Skeletal muscle satellite cell (primary cell): ENCODE measurements around the gene MFSD8.
"Not testable (repeated sequence)": the region's sequence is repeated elsewhere in the genome, so short reads cannot be mapped to it uniquely, and the experiment has no call there.

Source experiments
- H3K27me3 ChIP-seq: 2 replicates; pipeline ENCODE4 v1.7.0; 2013; ENCODE audit warnings: low read length; ENCODE audit not compliant: control insufficient read depth, insufficient read depth
- H3K36me3 ChIP-seq: 2 replicates; pipeline ENCODE4 v1.7.0; 2013; ENCODE audit warnings: mild to moderate bottlenecking, control low read depth, low read length; ENCODE audit not compliant: insufficient read depth
- H3K4me1 ChIP-seq: 2 replicates; pipeline ENCODE4 v1.7.0; 2013; ENCODE audit warnings: low read length; ENCODE audit not compliant: control insufficient read depth, insufficient read depth
- H3K4me2 ChIP-seq: 2 replicates; pipeline ENCODE4 v1.7.0; 2013; ENCODE audit warnings: mild to moderate bottlenecking, low read length
- H3K4me3 ChIP-seq: 2 replicates; pipeline ENCODE4 v1.7.0; 2013; ENCODE audit warnings: low read length
- H3K9ac ChIP-seq: 2 replicates; pipeline ENCODE4 v1.7.0; 2013; ENCODE audit warnings: mild to moderate bottlenecking, low read depth, low read length, moderate library complexity
- H3K9me3 ChIP-seq: replicated peaks from 2 replicates; pipeline ENCODE4 v1.7.0; 2013; ENCODE audit warnings: mild to moderate bottlenecking, control low read depth, low read length

Gene MFSD8

GRCh38 chr4:127975121-127975770 is 10.3 kb upstream of the MFSD8 start:
- Histone ChIP-seq H3K27me3 (no peaks in the 10 kb centered on the region), H3K36me3 (peaks cover 3% of the 10 kb centered on the region), H3K9ac (no peak overlapping the region), H3K9me3 (no peaks in the 10 kb centered on the region), H3K4me3 (no peak overlapping the region), H3K4me1 (no peaks in the 10 kb centered on the region), H3K4me2 (no peak overlapping the region)

DNA sequence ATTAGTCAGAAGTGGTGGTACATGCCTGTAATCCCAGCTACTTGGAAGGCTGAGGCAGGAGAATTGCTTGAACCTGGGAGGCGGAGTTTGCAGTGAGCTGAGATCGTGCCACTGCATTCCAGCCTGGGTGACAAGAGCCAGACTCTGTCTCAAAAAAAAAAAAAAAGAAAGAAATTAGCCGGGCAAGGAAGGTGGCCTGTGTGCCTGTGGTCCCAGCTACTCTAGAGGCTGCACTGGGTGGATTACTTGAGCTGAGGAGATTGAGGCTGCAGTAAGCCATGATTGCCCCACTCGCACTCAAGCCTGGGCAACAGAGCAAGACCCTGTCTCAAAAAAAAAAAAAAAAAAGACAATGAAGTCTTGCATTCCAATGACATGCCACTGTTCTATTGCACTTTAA is 6.0 kb upstream of the MFSD8 start:
- H3K9ac ChIP-seq, H3K4me2 ChIP-seq, H3K27me3 ChIP-seq: not testable (repeated sequence)

DNA sequence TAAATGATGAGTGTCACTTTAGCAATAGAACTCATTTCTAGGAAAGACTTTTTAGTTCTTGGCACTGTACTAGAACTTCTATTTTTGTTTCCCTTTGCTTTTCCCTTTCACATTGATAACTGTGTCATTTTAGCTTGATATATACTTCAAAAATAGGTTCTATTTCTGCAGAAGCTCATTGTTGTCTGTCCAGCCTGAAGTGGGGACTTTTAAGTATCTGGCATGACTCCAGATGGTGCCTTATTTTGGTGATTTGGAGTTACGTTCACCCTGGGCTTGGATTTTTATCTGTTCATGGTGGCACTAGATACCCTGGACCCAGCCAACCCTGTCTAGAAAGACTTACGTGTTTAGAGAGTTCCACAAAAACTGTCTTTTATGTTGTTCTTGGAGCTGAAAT is 3.6 kb upstream of the MFSD8 start:
- H3K9ac ChIP-seq, result no peak overlapping the region
- no peak overlapping the region for H3K4me3 ChIP-seq
- peaks cover 6% of the 10 kb centered on the region for H3K4me1 ChIP-seq
- H3K36me3 ChIP-seq, result no peaks in the 10 kb centered on the region
- no peak overlapping the region for H3K4me2 ChIP-seq
- no peaks in the 10 kb centered on the region for H3K9me3 ChIP-seq
- H3K27me3 ChIP-seq, result no peaks in the 10 kb centered on the region

More for the DNA sequence above, 6.0 kb upstream of the MFSD8 start:
- not testable (repeated sequence) for H3K36me3 ChIP-seq, H3K4me3 ChIP-seq, H3K4me1 ChIP-seq, H3K9me3 ChIP-seq

GRCh38 chr4:127967141-127967775 is 2.3 kb upstream of the MFSD8 start:
- H3K9ac ChIP-seq, result no peak overlapping the region
- H3K4me1 ChIP-seq, result peaks cover 6% of the 10 kb centered on the region
- H3K27me3 ChIP-seq, result no peaks in the 10 kb centered on the region
- H3K4me2 ChIP-seq, result no peak overlapping the region
- H3K36me3 ChIP-seq, result no peaks in the 10 kb centered on the region
- no peaks in the 10 kb centered on the region for H3K9me3 ChIP-seq
- H3K4me3 ChIP-seq, result no peak overlapping the region

GRCh38 chr4:127965803-127966175 is 816 bp upstream of the MFSD8 start:
- Histone ChIP-seq H3K36me3 (no peaks in the 10 kb centered on the region), H3K4me2 (peak overlapping the region; percentile 92), H3K4me3 (peak overlapping the region; percentile 98), H3K9me3 (no peaks in the 10 kb centered on the region), H3K9ac (peak overlapping the region; percentile 95), H3K4me1 (peaks cover 6% of the 10 kb centered on the region), H3K27me3 (no peaks in the 10 kb centered on the region)

- Histone ChIP-seq H3K9ac (peak overlapping the region; percentile 95), H3K4me2 (peak overlapping the region; percentile 92), H3K4me3 (peak overlapping the region; percentile 98)
- H3K9me3 ChIP-seq, H3K4me1 ChIP-seq, H3K27me3 ChIP-seq, H3K36me3 ChIP-seq: not testable (repeated sequence)
Observed at GRCh38 chr4:127964426-127965061, 429 bp downstream of the MFSD8 start.

DNA sequence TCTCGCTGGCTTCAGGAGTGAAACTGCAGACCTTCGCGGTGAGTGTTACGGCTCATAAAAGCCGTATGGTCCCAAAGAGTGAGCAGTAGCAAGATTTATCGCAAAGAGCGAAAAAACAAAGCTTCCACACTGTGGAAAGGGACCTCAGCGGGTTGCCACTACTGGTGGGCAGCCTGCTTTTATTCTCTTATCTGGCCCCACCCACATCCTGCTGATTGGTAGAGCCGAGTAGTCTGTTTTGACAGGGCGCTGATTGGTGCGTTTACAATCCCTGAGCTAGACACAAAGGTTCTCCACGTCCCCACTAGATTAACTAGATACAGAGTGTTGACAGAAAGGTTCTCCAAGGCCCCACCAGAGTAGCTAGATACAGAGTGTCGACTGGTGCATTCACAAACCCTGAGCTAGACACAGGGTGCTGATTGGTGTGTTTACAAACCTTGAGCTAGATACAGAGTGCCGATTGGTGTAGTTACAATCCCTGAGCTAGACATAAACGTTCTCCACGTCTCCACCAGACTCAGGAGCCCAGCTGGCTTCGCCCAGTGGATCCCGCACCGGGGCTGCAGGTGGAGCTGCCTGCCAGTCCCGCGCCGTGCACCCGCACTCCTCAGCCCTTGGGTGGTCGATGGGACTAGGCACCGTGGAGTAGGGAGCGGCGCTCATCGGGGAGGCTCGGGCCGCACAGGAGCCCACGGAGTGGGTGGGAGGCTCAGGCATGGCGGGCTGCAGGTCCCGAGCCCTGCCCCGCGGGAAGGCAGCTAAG is 1.2 kb downstream of the MFSD8 start:
- not testable (repeated sequence) for H3K4me1 ChIP-seq, H3K27me3 ChIP-seq, H3K9me3 ChIP-seq, H3K36me3 ChIP-seq, H3K9ac ChIP-seq
- H3K4me2 ChIP-seq, result peak overlapping the region; percentile 92
- H3K4me3 ChIP-seq, result peak overlapping the region; percentile 98

GRCh38 chr4:127959794-127960193 is 5.2 kb downstream of the MFSD8 start:
- Histone ChIP-seq H3K9me3 (no peaks in the 10 kb centered on the region), H3K4me2 (no peak overlapping the region), H3K4me3 (no peak overlapping the region), H3K36me3 (peaks cover 6% of the 10 kb centered on the region), H3K27me3 (no peaks in the 10 kb centered on the region), H3K9ac (no peak overlapping the region), H3K4me1 (no peaks in the 10 kb centered on the region)

DNA sequence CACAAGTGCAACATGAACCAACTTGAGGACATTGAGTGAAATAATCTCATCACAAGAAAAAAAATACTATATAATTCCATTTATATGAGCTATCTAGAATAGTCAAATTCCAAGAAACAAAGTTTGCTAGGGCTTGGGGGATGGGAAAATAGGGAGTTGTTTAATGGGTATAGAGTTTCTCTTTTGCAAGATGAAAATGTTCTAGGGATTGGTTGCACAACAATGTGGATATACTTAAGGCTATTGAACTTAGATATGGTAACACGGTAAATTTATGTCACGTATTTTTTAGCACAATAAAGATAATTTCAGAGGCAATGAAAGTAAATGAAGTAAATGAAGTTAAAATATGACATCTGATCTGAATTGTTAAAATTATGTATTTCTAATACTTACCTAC is 7.9 kb downstream of the MFSD8 start:
- H3K9me3 ChIP-seq, result no peaks in the 10 kb centered on the region

DNA sequence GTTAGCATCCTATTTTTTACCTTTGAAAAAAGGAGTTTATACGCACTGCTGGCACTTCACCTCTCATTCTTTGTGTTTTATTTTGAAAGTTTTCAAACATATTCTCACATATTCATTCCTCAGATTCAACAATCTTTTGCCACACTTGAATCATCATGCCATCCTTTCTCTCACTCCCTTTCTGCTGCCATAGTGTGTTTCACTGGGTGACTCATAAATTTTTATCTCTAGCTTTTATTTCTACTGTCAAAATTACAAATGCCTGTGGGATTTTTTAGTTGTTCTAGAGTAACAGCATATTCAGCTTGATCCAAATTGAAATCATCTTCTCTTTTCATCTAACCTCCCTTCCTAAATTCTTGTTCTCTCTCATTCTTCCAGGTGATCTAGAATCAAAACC is 28.0 kb downstream of the MFSD8 start:
- H3K9me3 ChIP-seq, result no peaks in the 10 kb centered on the region
- H3K4me1 ChIP-seq, result peaks cover 10% of the 10 kb centered on the region
- H3K36me3 ChIP-seq, result peaks cover 1% of the 10 kb centered on the region
- H3K27me3 ChIP-seq, result no peaks in the 10 kb centered on the region
- H3K4me3 ChIP-seq, result no peak overlapping the region
- H3K9ac ChIP-seq, result no peak overlapping the region
- H3K4me2 ChIP-seq, result no peak overlapping the region

More for the DNA sequence above, 7.9 kb downstream of the MFSD8 start:
- Histone ChIP-seq H3K4me1 (no peaks in the 10 kb centered on the region), H3K9ac (no peak overlapping the region), H3K4me3 (no peak overlapping the region), H3K4me2 (no peak overlapping the region), H3K27me3 (no peaks in the 10 kb centered on the region), H3K36me3 (peaks cover 11% of the 10 kb centered on the region)

GRCh38 chr4:127931836-127932235 is 33.1 kb downstream of the MFSD8 start:
- H3K9me3 ChIP-seq, H3K36me3 ChIP-seq, H3K9ac ChIP-seq, H3K4me1 ChIP-seq, H3K4me3 ChIP-seq, H3K4me2 ChIP-seq, H3K27me3 ChIP-seq: not testable (repeated sequence)
